ENCODE measurements around the gene SARNP. TPM values are rescaled to one million over a fixed set of nuclear protein-coding genes. Genes with fewer than 3 reads are reported as not detected.

The SARNP gene
- total RNA-seq, 1 experiment from 2014 or later, result 73.8 TPM

GRCh38 chr12:55845361-55845760, 27.8 kb upstream of the SARNP start:
- TF ChIP-seq CTCF (IDR thresholded peaks at IDR 0.05; ENCODE audit: unreplicated experiment), result no peak
- Mint-ChIP-seq H3K4me3 (ENCODE audit: low read depth, unreplicated experiment) (no peak overlapping the region), H3K4me1 (ENCODE audit: low read depth, unreplicated experiment) (peaks cover 14% of the 10 kb centered on the region), H3K27ac (ENCODE audit: unreplicated experiment) (no peak overlapping the region), H3K27me3 (ENCODE audit: unreplicated experiment) (peaks cover 42% of the 10 kb centered on the region), H3K36me3 (ENCODE audit: insufficient read depth, unreplicated experiment) (no peaks in the 10 kb centered on the region), H3K9me3 (ENCODE audit: low read depth, unreplicated experiment) (no peaks in the 10 kb centered on the region)
- intact Hi-C loops (cut with micrococcal nuclease; ENCODE audit: unreplicated experiment), result no loop called here
- CTCF ChIA-PET, result no interaction called here
- BruUV-seq (replicated peaks), result no TSS peak
- DNase-seq, result no peak

DNA sequence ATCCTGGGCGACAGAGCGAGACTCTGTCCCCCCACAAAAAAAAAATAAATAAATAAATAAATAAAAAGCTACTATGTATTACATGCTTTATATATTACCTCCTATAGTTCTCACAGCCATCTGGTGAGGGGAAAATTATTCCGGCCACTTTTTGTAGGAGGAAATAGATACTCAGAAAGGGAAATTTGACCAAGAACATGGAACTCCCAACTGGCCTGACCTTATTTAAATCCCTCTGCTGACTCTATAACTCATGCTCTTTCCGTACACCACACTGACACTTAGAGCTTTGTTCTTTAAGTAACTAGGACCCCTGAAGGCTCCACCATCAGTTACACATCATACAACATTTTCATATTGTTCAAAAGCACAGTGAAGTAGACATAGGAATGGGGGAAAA, 27.4 kb upstream of the SARNP start:
- Mint-ChIP-seq H3K27me3 (ENCODE audit: unreplicated experiment) (peaks cover 42% of the 10 kb centered on the region), H3K9me3 (ENCODE audit: low read depth, unreplicated experiment) (no peaks in the 10 kb centered on the region), H3K36me3 (ENCODE audit: insufficient read depth, unreplicated experiment) (no peaks in the 10 kb centered on the region), H3K27ac (ENCODE audit: unreplicated experiment) (no peak overlapping the region), H3K4me1 (ENCODE audit: low read depth, unreplicated experiment) (peaks cover 14% of the 10 kb centered on the region), H3K4me3 (ENCODE audit: low read depth, unreplicated experiment) (no peak overlapping the region)
- intact Hi-C loops (cut with micrococcal nuclease; ENCODE audit: unreplicated experiment), result no loop called here
- BruUV-seq (replicated peaks), result no TSS peak
- DNase-seq, result no peak
- no peak for TF ChIP-seq CTCF (IDR thresholded peaks at IDR 0.05; ENCODE audit: unreplicated experiment)
- CTCF ChIA-PET, result interaction anchor here (1.0 kb wide), 1 partner anchor 15 kb away, joined by 3 read pairs; the partner anchor contains the start of gene DNAJC14

GRCh38 chr12:55843431-55843830, 25.9 kb upstream of the SARNP start:
- intact Hi-C loops (cut with micrococcal nuclease; ENCODE audit: unreplicated experiment), result no loop called here
- Mint-ChIP-seq H3K9me3 (ENCODE audit: low read depth, unreplicated experiment) (no peaks in the 10 kb centered on the region), H3K4me1 (ENCODE audit: low read depth, unreplicated experiment) (peaks cover 14% of the 10 kb centered on the region), H3K4me3 (ENCODE audit: low read depth, unreplicated experiment) (no peak overlapping the region), H3K27ac (ENCODE audit: unreplicated experiment) (no peak overlapping the region), H3K36me3 (ENCODE audit: insufficient read depth, unreplicated experiment) (no peaks in the 10 kb centered on the region), H3K27me3 (ENCODE audit: unreplicated experiment) (peaks cover 31% of the 10 kb centered on the region)
- no peak for TF ChIP-seq CTCF (IDR thresholded peaks at IDR 0.05; ENCODE audit: unreplicated experiment)
- no peak for DNase-seq
- CTCF ChIA-PET, result interaction anchor here (1.0 kb wide), 1 partner anchor 12 kb away, joined by 3 read pairs; no protein-coding TSS in a partner anchor
- no TSS peak for BruUV-seq (replicated peaks)

DNA sequence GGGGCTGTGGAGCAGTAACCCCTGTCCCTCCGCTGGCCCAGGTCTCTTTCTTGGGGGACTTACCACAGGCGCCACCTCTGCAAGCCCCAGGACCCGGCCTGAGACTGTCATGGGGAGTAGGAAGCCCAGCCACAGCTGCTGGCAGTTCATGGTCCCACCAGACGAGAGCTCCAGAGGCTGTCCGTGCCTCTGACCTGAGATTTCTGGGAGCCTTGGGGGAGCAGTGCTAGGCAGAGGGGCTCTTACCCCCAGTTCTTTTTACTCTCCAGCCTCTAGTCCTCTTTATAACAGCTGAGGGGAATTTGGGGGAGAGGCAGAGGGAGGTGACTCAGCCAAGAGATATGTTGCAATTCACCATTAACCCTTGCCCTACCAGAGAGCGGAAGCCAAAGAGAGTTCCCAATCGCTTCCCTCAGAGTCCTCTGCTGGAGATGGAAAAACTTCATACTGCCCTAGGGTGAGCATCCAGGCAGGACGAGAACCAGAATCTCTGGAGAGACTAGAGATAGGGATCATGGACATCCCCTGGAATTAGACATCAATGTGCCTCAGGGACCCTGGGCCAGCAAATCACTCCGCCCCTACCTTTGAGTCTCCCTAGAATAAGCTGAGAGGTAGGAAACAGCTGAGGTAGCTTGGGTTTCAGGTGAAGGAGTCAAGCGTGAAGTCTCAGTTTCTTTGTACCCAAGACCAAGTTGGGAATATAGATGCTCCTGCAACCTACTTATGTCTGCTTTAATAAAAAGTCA, 25.3 kb upstream of the SARNP start, which contains the start of gene MMP19:
MMP19 (minus strand) TSS at position 256 of the 749 bp plus-strand sequence; CDS start at position 150, 106 bp downstream.
- no peak for DNase-seq
- CTCF ChIA-PET, result no interaction called here

More for the DNA sequence above, 25.3 kb upstream of the SARNP start, which contains the start of gene MMP19:
- Mint-ChIP-seq H3K4me3 (ENCODE audit: low read depth, unreplicated experiment) (no peak within 1 kb of the TSS), H3K36me3 (ENCODE audit: insufficient read depth, unreplicated experiment) (no peaks in the 10 kb centered on the region), H3K27me3 (ENCODE audit: unreplicated experiment) (peaks cover 28% of the 10 kb centered on the region), H3K27ac (ENCODE audit: unreplicated experiment) (no peak within 1 kb of the TSS), H3K9me3 (ENCODE audit: low read depth, unreplicated experiment) (no peaks in the 10 kb centered on the region), H3K4me1 (ENCODE audit: low read depth, unreplicated experiment) (peaks cover 14% of the 10 kb centered on the region)
- intact Hi-C loops (cut with micrococcal nuclease; ENCODE audit: unreplicated experiment), result no loop called here
- no peak for TF ChIP-seq CTCF (IDR thresholded peaks at IDR 0.05; ENCODE audit: unreplicated experiment)
- BruUV-seq (replicated peaks), result no TSS peak

Measured in Calu3 (cell line).